NT2/D1 (cell line): Measurements from ENCODE around the gene PDZD4.

Experiments
- DNase-seq: peaks from one replicate; pipeline ENCODE4 v3.0.0-alpha.2; 2011; ENCODE audit warnings: low read depth, low spot score
- H3K27me3 ChIP-seq: 2 replicates; pipeline ENCODE4 v1.6.0; 2011; ENCODE audit warnings: mild to moderate bottlenecking; ENCODE audit not compliant: insufficient read length, insufficient read depth
- H3K36me3 ChIP-seq: 2 replicates; pipeline ENCODE4 v1.6.1; 2011; ENCODE audit warnings: mild to moderate bottlenecking, low read length, mixed read lengths; ENCODE audit not compliant: insufficient read depth, insufficient read length
- H3K4me1 ChIP-seq: 2 replicates; pipeline ENCODE4 v1.5.1; 2011; ENCODE audit not compliant: insufficient read depth, insufficient read length
- H3K4me3 ChIP-seq: 2 replicates; pipeline ENCODE4 v1.5.1; 2011; ENCODE audit warnings: low read depth; ENCODE audit not compliant: insufficient read length
- H3K9ac ChIP-seq: 2 replicates; pipeline ENCODE4 v1.6.0; 2011; ENCODE audit warnings: low read depth; ENCODE audit not compliant: insufficient read length
- H3K9me3 ChIP-seq: 2 replicates; pipeline ENCODE4 v1.5.1; 2011; ENCODE audit warnings: mild to moderate bottlenecking, low read length; ENCODE audit not compliant: insufficient read depth
- SUZ12 ChIP-seq: IDR thresholded peaks from 2 replicates; pipeline ENCODE4 v1.6.1; 2011; ENCODE audit not compliant: insufficient read length, insufficient read depth; ENCODE audit errors: extremely low read depth
- YY1 ChIP-seq: IDR thresholded peaks from 2 replicates; pipeline ENCODE4 v1.6.1; 2011; ENCODE audit not compliant: insufficient read length, insufficient read depth
- ZNF274 ChIP-seq: IDR thresholded peaks from 2 replicates; pipeline ENCODE4 v1.6.1; 2011; ENCODE audit warnings: mild to moderate bottlenecking, low read depth, low read length

PDZD4 gene

GRCh38 chrX:153830640-153831428 lies 490 bp upstream of the PDZD4 start:
- peaks cover 10% of the 10 kb centered on the region for H3K27me3 ChIP-seq
- H3K9me3 ChIP-seq: no peaks in the 10 kb centered on the region
- no peak for DNase-seq
- peak overlapping the region; percentile 11 for H3K4me3 ChIP-seq
- peak overlapping the region; percentile 42 for H3K9ac ChIP-seq
- TF ChIP-seq SUZ12 (no peak), YY1 (no peak), ZNF274 (no peak)
- H3K36me3 ChIP-seq: no peaks in the 10 kb centered on the region
- H3K4me1 ChIP-seq: no peaks in the 10 kb centered on the region

GRCh38 chrX:153829549-153829798 lies 870 bp downstream of the PDZD4 start:
- H3K27me3 ChIP-seq: peaks cover 10% of the 10 kb centered on the region
- H3K4me3 ChIP-seq: peak overlapping the region; percentile 45
- DNase-seq: no peak
- H3K9ac ChIP-seq: peak overlapping the region; percentile 50
- H3K36me3 ChIP-seq: no peaks in the 10 kb centered on the region
- no peaks in the 10 kb centered on the region for H3K9me3 ChIP-seq
- no peaks in the 10 kb centered on the region for H3K4me1 ChIP-seq
- TF ChIP-seq YY1 (no peak), ZNF274 (no peak), SUZ12 (no peak)

- no peaks in the 10 kb centered on the region for H3K4me1 ChIP-seq
- no peaks in the 10 kb centered on the region for H3K9me3 ChIP-seq
- TF ChIP-seq SUZ12: no peak
- no peak for TF ChIP-seq YY1
- no peak for TF ChIP-seq ZNF274
- peak overlapping the region; percentile 45 for H3K4me3 ChIP-seq
- peak overlapping the region; percentile 64 for H3K9ac ChIP-seq
- no peak for DNase-seq
- no peaks in the 10 kb centered on the region for H3K36me3 ChIP-seq
- peaks cover 10% of the 10 kb centered on the region for H3K27me3 ChIP-seq
Measured at GRCh38 chrX:153828723-153829548, 1.4 kb downstream of the PDZD4 start.

- H3K9ac ChIP-seq: peak overlapping the region; percentile 64
- H3K4me3 ChIP-seq: peak overlapping the region; percentile 30
- no peaks in the 10 kb centered on the region for H3K36me3 ChIP-seq
Measured at GRCh38 chrX:153828308-153828707, 2.0 kb downstream of the PDZD4 start.

GRCh38 chrX:153827903-153828302 lies 2.4 kb downstream of the PDZD4 start:
- H3K4me1 ChIP-seq: peaks cover 2% of the 10 kb centered on the region
- peaks cover 10% of the 10 kb centered on the region for H3K27me3 ChIP-seq
- H3K9me3 ChIP-seq: no peaks in the 10 kb centered on the region
- no peak for DNase-seq
- peak overlapping the region; percentile 56 for H3K9ac ChIP-seq
- peak overlapping the region; percentile 8 for H3K4me3 ChIP-seq
- no peaks in the 10 kb centered on the region for H3K36me3 ChIP-seq
- TF ChIP-seq SUZ12: no peak
- no peak for TF ChIP-seq ZNF274
- TF ChIP-seq YY1: no peak

More at GRCh38 chrX:153828308-153828707, 2.0 kb downstream of the PDZD4 start:
- DNase-seq: no peak
- H3K9me3 ChIP-seq: no peaks in the 10 kb centered on the region
- H3K4me1 ChIP-seq: peaks cover 2% of the 10 kb centered on the region
- TF ChIP-seq SUZ12: no peak
- TF ChIP-seq ZNF274: no peak
- TF ChIP-seq YY1: no peak
- H3K27me3 ChIP-seq: peaks cover 10% of the 10 kb centered on the region

- Histone ChIP-seq H3K4me3 (no peak overlapping the region), H3K36me3 (no peaks in the 10 kb centered on the region), H3K9me3 (no peaks in the 10 kb centered on the region), H3K4me1 (peaks cover 2% of the 10 kb centered on the region), H3K9ac (no peak overlapping the region), H3K27me3 (peaks cover 7% of the 10 kb centered on the region)
- TF ChIP-seq ZNF274: no peak
- TF ChIP-seq YY1: no peak
- TF ChIP-seq SUZ12: no peak
- DNase-seq: no peak
Measured at GRCh38 chrX:153827016-153827415, 3.3 kb downstream of the PDZD4 start.

- Histone ChIP-seq H3K4me1 (peaks cover 6% of the 10 kb centered on the region), H3K9ac (no peak overlapping the region), H3K27me3 (no peaks in the 10 kb centered on the region), H3K4me3 (no peak overlapping the region), H3K36me3 (no peaks in the 10 kb centered on the region), H3K9me3 (no peaks in the 10 kb centered on the region)
- no peak for DNase-seq
- TF ChIP-seq YY1 (no peak), SUZ12 (no peak), ZNF274 (no peak)
Measured at GRCh38 chrX:153825042-153825441, 5.3 kb downstream of the PDZD4 start.
